ENCODE measurements around the gene SNX32. TPM values are rescaled to one million over a fixed set of nuclear protein-coding genes. Genes with fewer than 3 reads are reported as not detected.

Gene SNX32
- polyA plus RNA-seq, 1 donor: 6.3 TPM

DNA sequence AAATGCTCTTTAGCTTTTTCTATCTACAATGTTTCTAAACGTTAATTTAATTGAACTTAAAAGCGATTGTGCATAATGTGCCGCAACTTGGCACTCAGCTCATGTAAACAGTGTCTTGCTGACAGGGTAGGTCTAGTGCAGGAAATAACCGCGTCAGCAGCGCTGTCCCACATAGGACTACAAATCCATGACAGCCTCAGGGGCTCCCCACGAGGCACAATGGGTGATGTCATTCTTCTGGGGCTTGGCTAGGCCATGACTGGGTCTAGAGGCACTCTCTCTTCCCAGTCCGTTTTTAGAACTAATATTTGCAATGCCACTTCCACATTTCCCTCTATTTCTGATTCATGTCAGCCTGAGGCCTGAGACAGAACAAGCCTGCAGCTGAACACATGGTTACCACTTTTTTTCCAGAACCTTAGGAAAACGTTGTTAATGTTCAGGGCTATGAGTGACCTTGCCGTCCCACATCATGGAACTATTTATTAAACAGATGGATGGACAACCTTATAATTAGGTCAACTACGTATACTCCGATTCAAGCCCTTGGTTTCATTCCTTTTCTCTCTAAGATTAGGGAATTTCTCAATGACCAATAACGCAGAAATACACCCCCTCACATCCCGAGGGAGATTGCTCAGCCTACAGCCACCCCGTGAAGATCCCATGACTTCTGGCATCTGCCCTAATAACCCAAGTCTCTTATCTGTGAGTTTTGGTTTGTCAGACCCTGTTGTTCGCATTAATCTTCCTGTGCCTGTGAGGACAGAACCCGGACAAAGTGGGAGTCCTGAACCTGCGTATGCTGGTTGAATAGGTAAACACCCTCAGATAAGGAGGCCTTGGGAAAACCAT is 19.4 kb upstream of the SNX32 start:
- Histone ChIP-seq H3K27me3 (ENCODE audit: control insufficient read depth, insufficient read depth, low read length) (no peaks in the 10 kb centered on the region), H3K27ac (ENCODE audit: low read length) (peak overlapping the region; percentile 85), H3K9me3 (ENCODE audit: control insufficient read depth, low read depth, low read length) (no peaks in the 10 kb centered on the region), H3K36me3 (ENCODE audit: control insufficient read depth, insufficient read depth, low read length) (no peaks in the 10 kb centered on the region), H3K4me1 (ENCODE audit: control insufficient read depth, insufficient read depth, low read length) (peaks cover 35% of the 10 kb centered on the region), H3K4me3 (ENCODE audit: low read length) (no peak overlapping the region)
- WGBS (ENCODE audit: insufficient coverage, low lambda C conversion rate): 66% methylated on average over 4 of the region's 18 CpGs
- peak; percentile 57 to 71 for DNase-seq

- no peak for DNase-seq
- Histone ChIP-seq H3K4me1 (ENCODE audit: control insufficient read depth, insufficient read depth, low read length) (peaks cover 35% of the 10 kb centered on the region), H3K9me3 (ENCODE audit: control insufficient read depth, low read depth, low read length) (no peaks in the 10 kb centered on the region), H3K27ac (ENCODE audit: low read length) (peak overlapping the region; percentile 85), H3K27me3 (ENCODE audit: control insufficient read depth, insufficient read depth, low read length) (no peaks in the 10 kb centered on the region), H3K4me3 (ENCODE audit: low read length) (no peak overlapping the region), H3K36me3 (ENCODE audit: control insufficient read depth, insufficient read depth, low read length) (no peaks in the 10 kb centered on the region)
- WGBS (ENCODE audit: insufficient coverage, low lambda C conversion rate): 100% methylated on average over 3 of the region's 16 CpGs
These were observed 18.7 kb upstream of the SNX32 start for GRCh38 chr11:65814986-65815565.

- WGBS (ENCODE audit: insufficient coverage, low lambda C conversion rate): no CpG with 5 or more reads among the region's 3 CpGs
- DNase-seq: no peak
- Histone ChIP-seq H3K27ac (ENCODE audit: low read length) (peak overlapping the region; percentile 92), H3K4me1 (ENCODE audit: control insufficient read depth, insufficient read depth, low read length) (peaks cover 49% of the 10 kb centered on the region), H3K9me3 (ENCODE audit: control insufficient read depth, low read depth, low read length) (no peaks in the 10 kb centered on the region), H3K36me3 (ENCODE audit: control insufficient read depth, insufficient read depth, low read length) (no peaks in the 10 kb centered on the region), H3K27me3 (ENCODE audit: control insufficient read depth, insufficient read depth, low read length) (no peaks in the 10 kb centered on the region), H3K4me3 (ENCODE audit: low read length) (peak overlapping the region; percentile 51)
These were observed 17.1 kb upstream of the SNX32 start for GRCh38 chr11:65816696-65817095.

DNA sequence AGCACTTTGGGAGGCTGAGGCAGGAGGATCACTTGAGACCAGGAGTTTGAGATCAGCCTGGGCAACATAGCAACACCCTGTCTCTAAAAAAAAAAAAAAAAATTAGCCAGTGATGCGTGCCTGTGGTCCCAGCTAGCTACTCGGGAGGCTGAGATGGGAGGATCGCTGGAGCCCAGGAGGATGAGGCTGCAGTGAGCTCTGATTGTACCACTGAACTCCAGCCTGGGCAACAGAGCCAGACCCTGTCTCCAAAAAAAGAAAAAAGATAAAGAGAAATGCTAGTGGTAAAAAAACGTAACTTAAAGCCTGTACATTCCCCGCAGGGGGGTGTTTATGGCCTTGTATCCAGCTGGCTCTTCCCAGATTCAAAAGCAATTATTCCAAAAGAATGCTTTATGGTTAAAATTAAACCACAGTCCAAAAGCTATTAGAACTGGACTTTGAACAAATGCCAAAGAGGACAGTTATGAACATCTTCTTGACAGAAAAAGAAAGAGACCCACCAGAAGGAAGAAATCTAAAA is 16.4 kb upstream of the SNX32 start:
- peaks cover 56% of the 10 kb centered on the region for H3K4me1 ChIP-seq (ENCODE audit: control insufficient read depth, insufficient read depth, low read length)
- no peaks in the 10 kb centered on the region for H3K36me3 ChIP-seq (ENCODE audit: control insufficient read depth, insufficient read depth, low read length)
- WGBS (ENCODE audit: insufficient coverage, low lambda C conversion rate): 0% methylated on average over 2 of the region's 5 CpGs
- peak in 1 of 2 donors; percentile 54 for DNase-seq
- H3K27ac ChIP-seq (ENCODE audit: low read length): peak overlapping the region; percentile 92
- H3K4me3 ChIP-seq (ENCODE audit: low read length): peak overlapping the region; percentile 51
- H3K27me3 ChIP-seq (ENCODE audit: control insufficient read depth, insufficient read depth, low read length): no peaks in the 10 kb centered on the region
- H3K9me3 ChIP-seq (ENCODE audit: control insufficient read depth, low read depth, low read length): no peaks in the 10 kb centered on the region

DNA sequence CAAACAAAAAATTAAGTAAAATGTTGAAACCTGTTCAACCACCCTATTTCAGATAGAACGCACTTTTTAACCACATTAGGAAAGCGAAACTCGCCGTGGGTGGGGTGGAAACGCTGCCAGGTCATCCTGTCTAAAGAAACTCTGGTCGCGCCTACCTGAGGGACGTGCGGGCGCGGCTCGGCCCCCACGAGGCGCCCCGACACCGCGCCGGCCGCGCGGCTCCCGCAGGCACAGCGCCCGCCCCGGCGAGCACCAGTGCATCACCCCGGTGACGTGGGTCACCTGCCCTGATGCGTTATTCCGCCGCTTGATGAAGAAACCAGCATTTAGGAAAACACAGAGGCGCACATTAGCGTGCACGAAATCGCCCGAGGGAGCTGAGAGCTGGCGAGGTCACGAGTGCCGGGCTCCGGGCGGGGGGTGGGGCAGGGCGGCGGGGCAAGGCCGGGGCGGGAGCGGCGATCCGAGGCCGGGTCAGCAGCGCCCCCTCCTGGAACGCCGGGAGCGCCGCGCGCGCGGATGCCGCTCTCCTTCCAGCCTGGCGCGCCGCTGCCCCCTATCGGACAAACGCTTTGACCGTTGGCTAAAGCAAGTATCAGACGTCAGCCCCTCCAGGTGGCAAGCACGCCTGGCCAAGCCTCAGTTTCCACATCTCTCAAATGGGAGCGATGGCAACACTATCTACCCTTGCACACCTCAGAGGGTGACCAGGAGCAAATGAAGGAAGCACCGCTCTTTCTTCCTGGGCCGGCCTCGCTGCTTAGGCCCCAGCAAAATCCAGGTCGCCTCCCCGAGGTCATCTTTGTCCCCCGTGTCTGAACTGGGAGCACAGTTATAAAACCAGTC is 15.7 kb upstream of the SNX32 start:
- H3K4me3 ChIP-seq (ENCODE audit: low read length): peak overlapping the region; percentile 51
- WGBS (ENCODE audit: insufficient coverage, low lambda C conversion rate): no CpG with 5 or more reads among the region's 74 CpGs
- H3K27ac ChIP-seq (ENCODE audit: low read length): peak overlapping the region; percentile 92
- peaks cover 61% of the 10 kb centered on the region for H3K4me1 ChIP-seq (ENCODE audit: control insufficient read depth, insufficient read depth, low read length)
- H3K36me3 ChIP-seq (ENCODE audit: control insufficient read depth, insufficient read depth, low read length): no peaks in the 10 kb centered on the region
- no peaks in the 10 kb centered on the region for H3K9me3 ChIP-seq (ENCODE audit: control insufficient read depth, low read depth, low read length)
- DNase-seq: peak; percentile 89 to 90
- H3K27me3 ChIP-seq (ENCODE audit: control insufficient read depth, insufficient read depth, low read length): no peaks in the 10 kb centered on the region

GRCh38 chr11:65821107-65821506 is 12.7 kb upstream of the SNX32 start:
- DNase-seq: peak; percentile 92 to 95
- Histone ChIP-seq H3K36me3 (ENCODE audit: control insufficient read depth, insufficient read depth, low read length) (no peaks in the 10 kb centered on the region), H3K27ac (ENCODE audit: low read length) (peak overlapping the region; percentile 96), H3K4me1 (ENCODE audit: control insufficient read depth, insufficient read depth, low read length) (peaks cover 64% of the 10 kb centered on the region), H3K27me3 (ENCODE audit: control insufficient read depth, insufficient read depth, low read length) (no peaks in the 10 kb centered on the region), H3K4me3 (ENCODE audit: low read length) (no peak overlapping the region), H3K9me3 (ENCODE audit: control insufficient read depth, low read depth, low read length) (no peaks in the 10 kb centered on the region)
- no CpG with 5 or more reads among the region's 8 CpGs for WGBS (ENCODE audit: insufficient coverage, low lambda C conversion rate)

DNA sequence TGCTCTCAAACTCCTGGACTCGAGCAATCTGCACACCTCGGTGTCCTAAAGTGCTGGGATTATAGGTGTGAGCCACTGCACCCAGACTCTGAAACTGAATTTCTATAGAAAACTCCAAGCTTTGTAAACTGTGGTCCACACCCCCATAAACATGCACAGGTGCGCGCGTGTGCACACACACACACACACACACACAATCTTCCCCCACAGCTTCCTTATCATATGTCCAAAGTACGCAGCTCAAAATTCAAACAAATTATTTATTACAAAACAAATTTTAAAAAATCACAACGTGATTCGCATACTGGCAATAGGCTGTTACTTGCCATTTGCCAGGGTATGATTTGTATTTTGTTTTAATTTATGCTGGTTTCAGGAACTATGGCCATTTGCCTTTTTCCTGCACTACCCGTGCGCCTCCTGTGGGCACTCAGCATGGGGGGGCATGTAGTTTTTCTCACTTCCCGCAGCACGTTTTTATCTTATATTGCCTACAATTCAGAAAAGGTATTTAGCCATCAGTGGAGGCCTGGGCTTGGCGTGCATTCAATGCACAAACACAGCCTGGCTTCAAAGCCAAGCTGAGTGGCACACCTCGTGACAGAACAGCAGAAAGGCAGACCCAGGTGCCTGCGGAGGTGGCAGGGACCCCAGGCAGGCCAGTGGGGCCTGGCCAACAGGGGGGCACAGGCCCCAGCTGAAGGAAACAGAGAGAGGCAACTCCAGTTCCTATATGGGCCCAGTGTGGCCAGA is 10.8 kb upstream of the SNX32 start:
- Histone ChIP-seq H3K27me3 (ENCODE audit: control insufficient read depth, insufficient read depth, low read length) (no peaks in the 10 kb centered on the region), H3K27ac (ENCODE audit: low read length) (peak overlapping the region; percentile 96), H3K4me1 (ENCODE audit: control insufficient read depth, insufficient read depth, low read length) (peaks cover 62% of the 10 kb centered on the region), H3K36me3 (ENCODE audit: control insufficient read depth, insufficient read depth, low read length) (no peaks in the 10 kb centered on the region), H3K4me3 (ENCODE audit: low read length) (no peak overlapping the region), H3K9me3 (ENCODE audit: control insufficient read depth, low read depth, low read length) (no peaks in the 10 kb centered on the region)
- DNase-seq: peak; percentile 70 to 80
- WGBS (ENCODE audit: insufficient coverage, low lambda C conversion rate): 27% methylated on average over 3 of the region's 15 CpGs

GRCh38 chr11:65826984-65827735 is 6.6 kb upstream of the SNX32 start:
- WGBS (ENCODE audit: insufficient coverage, low lambda C conversion rate): 60% methylated on average over 1 of the region's 8 CpGs
- Histone ChIP-seq H3K4me1 (ENCODE audit: control insufficient read depth, insufficient read depth, low read length) (peaks cover 51% of the 10 kb centered on the region), H3K4me3 (ENCODE audit: low read length) (peak overlapping the region; percentile 5), H3K27me3 (ENCODE audit: control insufficient read depth, insufficient read depth, low read length) (no peaks in the 10 kb centered on the region), H3K27ac (ENCODE audit: low read length) (peak overlapping the region; percentile 90), H3K9me3 (ENCODE audit: control insufficient read depth, low read depth, low read length) (no peaks in the 10 kb centered on the region), H3K36me3 (ENCODE audit: control insufficient read depth, insufficient read depth, low read length) (no peaks in the 10 kb centered on the region)
- DNase-seq: peak; percentile 88 to 95

DNA sequence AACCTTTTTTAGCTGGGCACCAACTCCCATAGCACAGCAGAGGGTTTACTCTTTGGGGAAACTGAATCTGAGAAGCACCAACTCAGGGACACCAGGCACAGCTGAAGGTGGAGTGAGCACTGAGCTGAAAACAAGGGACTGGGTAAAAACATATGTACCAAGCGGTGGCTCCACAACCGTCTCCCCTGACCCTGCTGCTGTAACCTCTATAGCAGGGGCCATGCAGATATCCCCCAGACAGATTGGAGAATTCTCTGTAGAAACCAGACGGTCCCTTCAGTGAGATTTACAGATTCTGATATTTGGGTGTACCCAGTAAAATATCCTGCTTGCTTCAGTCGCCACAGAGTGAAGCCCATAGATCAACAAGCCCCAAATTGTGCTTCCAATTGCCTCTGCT is 4.3 kb upstream of the SNX32 start:
- no CpG with 5 or more reads among the region's 4 CpGs for WGBS (ENCODE audit: insufficient coverage, low lambda C conversion rate)
- no peak for DNase-seq
- no peak overlapping the region for H3K27ac ChIP-seq (ENCODE audit: low read length)
- no peaks in the 10 kb centered on the region for H3K27me3 ChIP-seq (ENCODE audit: control insufficient read depth, insufficient read depth, low read length)
- no peak overlapping the region for H3K4me3 ChIP-seq (ENCODE audit: low read length)
- peaks cover 39% of the 10 kb centered on the region for H3K4me1 ChIP-seq (ENCODE audit: control insufficient read depth, insufficient read depth, low read length)
- no peaks in the 10 kb centered on the region for H3K36me3 ChIP-seq (ENCODE audit: control insufficient read depth, insufficient read depth, low read length)
- H3K9me3 ChIP-seq (ENCODE audit: control insufficient read depth, low read depth, low read length): no peaks in the 10 kb centered on the region

Measured in large intestine (tissue), 3 donors.